Motor neuron (in vitro differentiated cells): ENCODE results near the gene ECSCR. TPM values are rescaled to one million over a fixed set of nuclear protein-coding genes. Genes with fewer than 3 reads are reported as not detected.

Source experiments
- ATAC-seq, 8 experiments: fragments of 200-7000 bp; cut with Tn5 transposase; replicated peaks in 6 of 8; 2 replicates each; pipeline ENCODE4 v1.8.0; 2021; ENCODE audit warnings: mild to moderate bottlenecking in 8 of 8, moderate library complexity in 8 of 8
- H3K27ac ChIP-seq, 2 donors: fragments of 250-450 bp; sonication (Bioruptor Pico); 2 replicates each; pipeline ENCODE4 v1.9.0; 2021; ENCODE audit warnings: antibody characterized with exemption in 2 of 2, mild to moderate bottlenecking in 2 of 2, moderate library complexity in 1 of 2
- H3K4me1 ChIP-seq, 2 donors: fragments of 250-450 bp; sonication (Bioruptor Pico); replicated peaks in 1 of 2; 2 replicates each; pipeline ENCODE4 v1.6.1; 2021; ENCODE audit warnings: antibody characterized with exemption in 2 of 2, mild to moderate bottlenecking in 2 of 2, moderate library complexity in 1 of 2
- H3K4me3 ChIP-seq, 5 donors: fragments of 250-450 bp; sonication (Bioruptor Pico); 2 replicates each; pipeline ENCODE4 v1.9.0; 2021; ENCODE audit warnings: antibody characterized with exemption in 5 of 5, mild to moderate bottlenecking in 5 of 5, moderate library complexity in 4 of 5
- WGBS, 10 experiments: fragments of 450-650 bp; shearing (Covaris generic); methylation state at CpG; one replicate each; pipeline ENCODE4 v1.0.0; 2022; 5-methylcytosine and 5-hydroxymethylcytosine counted together
- in situ Hi-C, 9 experiments: fragments of 400-800 bp; cut with MboI; loops; one replicate each; pipeline ENCODE4 v1.15.0; 2021; ENCODE audit warnings: low sequenced_read_pairs in 9 of 9, low pct_unique_long_range_greater_than_20kb in 2 of 9; ENCODE audit not compliant: unreplicated experiment in 9 of 9
- total RNA-seq, 8 experiments: library from RNA; unstranded; fragments of 300-600 nt; gene quantifications; 2 replicates each; pipeline versions ENCODE4 v1.2.3 to v1.2.4, GENCODE V29; 2022

ECSCR gene
- total RNA-seq, 8 experiments from 2014 or later, result 2.0 TPM; not detected in 7

GRCh38 chr5:139468421-139468931 is 5.9 kb upstream of the ECSCR start:
- Histone ChIP-seq H3K4me3 (no peak overlapping the region), H3K4me1 (peaks cover 0 to 14% of the 10 kb centered on the region in 2 donors), H3K27ac (no peak overlapping the region)
- in situ Hi-C loops, result no loop called here
- 49 to 100% (median 72%) methylated on average over 1 to 7 of the region's 8 CpGs; no CpG with 5 or more reads in 1 of the 10 experiments for WGBS, 10 experiments
- no peak for ATAC-seq

DNA sequence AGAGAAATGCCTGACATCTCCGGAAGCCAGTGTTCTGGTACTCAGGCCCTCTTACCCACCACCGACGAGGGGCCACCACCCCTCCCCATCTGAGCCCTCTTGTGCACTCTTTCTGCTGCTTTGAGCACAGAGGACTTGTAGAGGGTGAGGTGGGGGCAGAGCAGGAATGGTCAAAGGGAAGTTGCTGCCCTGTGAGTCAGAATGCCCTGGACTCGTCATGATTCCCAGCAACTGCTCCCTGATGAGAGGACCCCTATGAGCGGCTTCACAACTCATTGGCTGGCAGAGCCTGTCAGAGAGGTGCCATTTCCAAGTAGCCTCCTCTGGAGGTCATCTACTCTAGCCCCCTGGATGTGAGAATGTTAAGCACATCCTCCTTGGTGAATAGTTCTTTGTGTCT is 845 bp downstream of the ECSCR start:
- H3K4me1 ChIP-seq, result no peaks in the 10 kb centered on the region

GRCh38 chr5:139461176-139461575 is 1.4 kb downstream of the ECSCR start:
- Histone ChIP-seq H3K4me1 (no peaks in the 10 kb centered on the region), H3K4me3 (no peak overlapping the region), H3K27ac (no peak overlapping the region)
- no peak for ATAC-seq
- WGBS, 10 experiments, result 70 to 94% (median 92%) methylated on average over 2 to 6 of the region's 7 CpGs; no CpG with 5 or more reads in 3 of the 10 experiments
- in situ Hi-C loops, result no loop called here

More for the DNA sequence above, 845 bp downstream of the ECSCR start:
- Histone ChIP-seq H3K4me3 (no peak overlapping the region), H3K27ac (no peak overlapping the region)
- 30 to 100% (median 70%) methylated on average over 1 to 3 of the region's 5 CpGs; no CpG with 5 or more reads in 6 of the 10 experiments for WGBS, 10 experiments
- peak in 1 of 8 experiments; percentile 45 for ATAC-seq
- in situ Hi-C loops, result no loop called here

DNA sequence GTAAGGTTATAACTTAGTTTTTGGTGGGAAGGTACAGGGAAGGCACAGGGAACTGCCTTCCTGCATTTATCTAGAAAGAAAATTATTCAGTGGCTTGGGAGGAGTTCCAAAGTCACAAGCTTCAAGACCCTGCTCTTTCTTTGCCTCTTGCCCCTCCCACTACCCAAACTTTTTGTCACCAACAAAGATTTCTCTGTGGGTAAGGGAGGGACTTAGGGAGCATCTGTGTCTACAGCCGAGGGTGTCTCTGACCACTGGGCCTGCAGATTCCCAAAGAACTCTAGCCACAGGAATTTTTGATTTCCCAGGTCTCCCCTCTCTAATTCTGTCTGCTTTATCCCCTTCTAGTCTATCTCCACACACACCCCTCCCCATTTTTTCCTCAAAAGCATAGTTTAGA is 2.1 kb downstream of the ECSCR start:
- no peak overlapping the region for H3K27ac ChIP-seq
- WGBS, 10 experiments, result 20 to 100% (median 57%) methylated on average over 1 of the region's 1 CpG; no CpG with 5 or more reads in 5 of the 10 experiments

DNA sequence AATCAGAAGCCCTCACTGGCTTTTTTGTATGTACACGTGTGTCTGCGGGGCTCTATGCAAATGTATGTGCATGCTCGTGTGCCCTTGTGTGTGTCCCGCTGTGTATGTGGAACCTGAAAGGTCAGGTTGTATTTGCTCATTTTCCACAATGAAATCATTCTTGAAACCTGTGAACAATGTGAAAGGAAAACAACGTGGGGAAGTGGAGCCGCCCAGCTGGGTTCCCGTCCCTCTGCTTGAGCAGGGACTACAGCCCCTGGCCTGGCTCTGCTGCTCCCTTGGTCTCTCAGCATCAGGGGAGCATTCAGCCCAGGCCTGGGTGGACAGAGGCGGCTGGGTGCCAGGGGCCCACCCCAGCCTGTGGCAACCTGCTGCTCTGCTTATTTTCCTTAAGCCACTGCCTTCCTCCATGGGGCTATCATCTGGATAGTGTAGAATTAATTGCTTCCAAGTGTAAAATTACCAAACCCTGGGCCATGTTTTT is 3.0 kb downstream of the ECSCR start:
- 59 to 83% (median 74%) methylated on average over 3 to 5 of the region's 8 CpGs; no CpG with 5 or more reads in 6 of the 10 experiments for WGBS, 10 experiments

More for the DNA sequence above, 2.1 kb downstream of the ECSCR start:
- Histone ChIP-seq H3K4me3 (no peak overlapping the region), H3K4me1 (no peaks in the 10 kb centered on the region)
- no peak for ATAC-seq
- in situ Hi-C loops, result no loop called here

GRCh38 chr5:139458580-139459407 is 3.7 kb downstream of the ECSCR start:
- no peak overlapping the region for H3K4me3 ChIP-seq
- 17 to 100% (median 73%) methylated on average over 1 to 8 of the region's 8 CpGs; no CpG with 5 or more reads in 1 of the 10 experiments for WGBS, 10 experiments
- ATAC-seq, result peak in 3 of 8 experiments; percentile 25 to 31 (median 26)
- no peak overlapping the region for H3K27ac ChIP-seq
- in situ Hi-C loops, result no loop called here
- no peaks in the 10 kb centered on the region for H3K4me1 ChIP-seq

More for the DNA sequence above, 3.0 kb downstream of the ECSCR start:
- ATAC-seq, result peak in 1 of 8 experiments; percentile 32
- Histone ChIP-seq H3K27ac (no peak overlapping the region), H3K4me3 (no peak overlapping the region), H3K4me1 (no peaks in the 10 kb centered on the region)
- in situ Hi-C loops, result no loop called here

DNA sequence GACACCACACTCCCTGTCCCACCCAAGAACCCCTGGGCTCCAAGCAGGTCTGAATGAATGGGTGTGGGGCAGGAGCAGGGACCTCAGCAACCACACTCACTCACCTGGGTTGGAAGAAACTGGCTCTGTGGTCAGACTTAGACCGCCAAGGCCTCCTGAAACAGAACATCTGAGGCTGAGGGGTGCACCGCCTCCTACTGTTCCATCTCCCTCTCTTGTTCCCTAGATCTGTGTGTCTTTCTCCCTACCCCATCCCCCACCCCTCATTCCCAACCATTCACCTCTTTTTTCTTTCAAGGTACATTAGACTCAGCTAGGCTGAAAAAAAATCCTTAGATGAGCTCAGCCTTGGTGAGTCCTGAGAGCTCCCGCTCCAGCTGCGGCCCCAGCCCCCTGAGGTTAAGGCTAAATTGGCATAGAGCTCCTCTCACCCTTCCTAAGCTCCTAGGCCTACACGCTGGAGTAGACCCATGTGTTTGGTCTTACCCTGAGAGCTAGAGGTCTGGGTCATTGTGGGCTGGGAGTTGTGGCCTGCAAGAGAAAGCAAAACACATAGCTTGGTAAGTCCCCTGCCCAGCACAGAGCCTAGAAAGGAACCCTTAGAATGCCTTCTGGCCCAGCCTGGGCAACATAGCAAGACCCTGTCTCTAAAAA is 4.8 kb downstream of the ECSCR start:
- in situ Hi-C loops, result no loop called here
- H3K27ac ChIP-seq, result no peak overlapping the region
- WGBS, 10 experiments, result 80 to 100% (median 80%) methylated on average over 1 to 2 of the region's 5 CpGs; no CpG with 5 or more reads in 7 of the 10 experiments

DNA sequence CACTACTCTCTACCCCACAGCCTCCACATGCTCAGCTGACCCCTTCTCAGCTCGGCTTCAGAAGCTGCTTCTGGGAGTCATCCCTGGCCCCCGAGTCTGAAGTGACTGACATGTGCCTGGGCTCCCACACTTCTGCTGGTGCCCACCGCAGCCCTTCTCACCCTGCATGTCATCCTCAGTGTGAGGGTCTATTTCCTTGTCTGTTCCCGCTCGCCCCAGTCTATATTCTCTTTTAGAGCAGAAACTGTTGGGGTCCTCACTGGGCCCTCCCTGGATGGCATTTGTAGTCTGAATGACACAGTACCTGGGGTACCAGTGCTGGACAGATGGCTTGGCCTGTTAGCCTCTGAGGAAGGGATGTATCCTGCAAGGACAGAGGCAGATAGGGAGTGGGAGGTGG is 5.3 kb downstream of the ECSCR start:
- Histone ChIP-seq H3K4me1 (no peaks in the 10 kb centered on the region), H3K4me3 (no peak overlapping the region), H3K27ac (no peak overlapping the region)
- 88 to 100% (median 98%) methylated on average over 1 to 5 of the region's 5 CpGs; no CpG with 5 or more reads in 7 of the 10 experiments for WGBS, 10 experiments
- no peak for ATAC-seq
- in situ Hi-C loops, result no loop called here

More for the DNA sequence above, 4.8 kb downstream of the ECSCR start:
- H3K4me3 ChIP-seq, result no peak overlapping the region
- no peaks in the 10 kb centered on the region for H3K4me1 ChIP-seq
- no peak for ATAC-seq

DNA sequence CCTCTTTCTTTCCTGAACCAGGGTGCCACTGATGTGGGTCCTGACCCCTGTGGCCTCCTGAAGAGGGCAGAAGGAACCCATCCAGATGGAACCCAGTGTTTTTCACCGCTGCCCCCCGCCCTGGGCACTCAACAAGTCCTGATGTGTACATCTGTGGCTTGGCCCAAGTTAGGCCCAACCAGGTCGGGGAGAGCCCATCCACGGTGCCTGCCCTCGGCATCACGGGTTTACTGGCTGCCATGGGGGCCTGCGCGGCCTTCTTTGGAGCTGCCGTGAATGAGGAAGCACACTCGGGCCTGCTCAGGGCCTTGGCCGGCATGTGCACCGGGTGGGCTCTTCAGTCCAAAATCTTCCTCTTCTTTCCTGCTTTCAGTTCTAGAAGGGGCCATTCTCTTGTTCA is 5.8 kb downstream of the ECSCR start:
- no peak for ATAC-seq
- no peaks in the 10 kb centered on the region for H3K4me1 ChIP-seq
- 88 to 100% (median 92%) methylated on average over 1 to 11 of the region's 12 CpGs; no CpG with 5 or more reads in 6 of the 10 experiments for WGBS, 10 experiments
- in situ Hi-C loops, result no loop called here
- H3K4me3 ChIP-seq, result no peak overlapping the region
- H3K27ac ChIP-seq, result no peak overlapping the region

DNA sequence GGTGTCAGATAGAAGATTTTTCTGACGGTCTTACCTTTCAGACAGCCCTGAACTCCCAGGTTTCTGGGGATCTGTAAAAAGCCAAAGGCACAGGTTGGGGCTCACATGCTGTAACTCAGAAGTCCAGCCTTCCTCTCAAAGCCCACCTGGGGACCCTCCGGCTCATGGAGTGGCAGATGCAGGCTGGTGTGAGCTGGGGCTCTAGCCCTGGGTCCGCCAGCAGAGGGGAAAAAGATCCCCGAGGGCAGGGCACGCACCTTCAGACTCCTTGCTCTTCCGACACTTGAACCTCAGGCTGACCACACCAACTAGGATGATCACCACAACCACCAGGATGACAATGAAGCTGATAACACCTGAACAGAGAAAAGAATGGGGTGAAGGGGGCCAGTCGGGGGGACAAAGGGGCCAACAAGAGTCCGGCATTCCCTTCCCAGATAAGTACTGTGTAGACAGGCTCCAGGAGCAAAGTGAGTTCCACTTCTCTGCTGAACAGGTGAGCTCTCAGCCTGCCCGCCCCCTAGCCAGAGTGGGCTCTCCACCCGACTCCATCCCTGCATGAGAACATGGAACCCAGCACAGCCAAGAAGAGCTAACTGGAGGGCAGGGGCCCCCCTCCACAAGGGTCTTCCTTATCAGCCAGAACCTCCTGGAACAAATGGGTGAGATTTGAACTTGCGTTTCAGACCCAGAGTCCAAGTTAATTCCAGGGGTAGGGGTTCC is 7.8 kb downstream of the ECSCR start:
- in situ Hi-C loops, result no loop called here
- no peaks in the 10 kb centered on the region for H3K4me1 ChIP-seq
- ATAC-seq, result no peak
- WGBS, 10 experiments, result 40 to 89% (median 54%) methylated on average over 1 to 4 of the region's 11 CpGs; no CpG with 5 or more reads in 4 of the 10 experiments
- H3K4me3 ChIP-seq, result no peak overlapping the region
- H3K27ac ChIP-seq, result no peak overlapping the region

- Histone ChIP-seq H3K4me3 (no peak overlapping the region), H3K27ac (no peak overlapping the region), H3K4me1 (no peaks in the 10 kb centered on the region)
- in situ Hi-C loops, result no loop called here
- WGBS, 10 experiments, result 89 to 100% (median 93%) methylated on average over 1 to 3 of the region's 3 CpGs; no CpG with 5 or more reads in 7 of the 10 experiments
- ATAC-seq, result peak in 1 of 8 experiments; percentile 16
Observed at GRCh38 chr5:139453683-139454567, 8.6 kb downstream of the ECSCR start.
